ENCODE results near the gene RAB40B. TPM values are rescaled to one million over a fixed set of nuclear protein-coding genes. Genes with fewer than 3 reads are reported as not detected.

The RAB40B gene
- total and polyA plus RNA-seq, 5 experiments from 2014 or later: 1.4 to 6.1 (median 2.7) TPM

GRCh38 chr17:82627405-82627804 lies 71.1 kb downstream of the RAB40B start:
- ATAC-seq: no peak
- Mint-ChIP-seq H3K4me1 (peaks cover 0 to 16% (median 11%) of the 10 kb centered on the region in 4 donors), H3K9me3 (no peaks in the 10 kb centered on the region), H3K36me3 (peaks cover 0 to 82% (median 5%) of the 10 kb centered on the region in 3 donors), H3K27me3 (no peaks in the 10 kb centered on the region), H3K27ac (no peak overlapping the region), H3K4me3 (no peak overlapping the region)
- DNase-seq: no peak
- POLR2A ChIA-PET: no interaction called here

GRCh38 chr17:82623707-82624106 lies 74.8 kb downstream of the RAB40B start:
- peaks cover 0 to 96% (median 12%) of the 10 kb centered on the region in 3 donors for H3K36me3 Mint-ChIP-seq
- no peaks in the 10 kb centered on the region for H3K27me3 Mint-ChIP-seq
- peak overlapping the region in 2 of 10 donors; percentile 25 to 38 for H3K27ac Mint-ChIP-seq
- no peak for DNase-seq
- H3K9me3 Mint-ChIP-seq: no peaks in the 10 kb centered on the region
- peaks cover 0 to 8% (median 6%) of the 10 kb centered on the region in 4 donors for H3K4me1 Mint-ChIP-seq
- no peak overlapping the region for H3K4me3 Mint-ChIP-seq
- no peak for ATAC-seq
- POLR2A ChIA-PET: interaction anchor here (0.7 kb wide), 1 partner anchor 32 kb away, joined by 3 read pairs; no protein-coding TSS in a partner anchor

- H3K4me1 Mint-ChIP-seq: peaks cover 0 to 5% (median 2%) of the 10 kb centered on the region in 4 donors
- H3K27me3 Mint-ChIP-seq: no peaks in the 10 kb centered on the region
- no peak overlapping the region for H3K4me3 Mint-ChIP-seq
- no peaks in the 10 kb centered on the region for H3K9me3 Mint-ChIP-seq
- peaks cover 0 to 97% (median 24%) of the 10 kb centered on the region in 3 donors for H3K36me3 Mint-ChIP-seq
- DNase-seq (no peak), ATAC-seq (no peak)
- H3K27ac Mint-ChIP-seq: peak overlapping the region in 1 of 10 donors; percentile 38
- POLR2A ChIA-PET: no interaction called here
Observed at GRCh38 chr17:82619641-82620040, 78.9 kb downstream of the RAB40B start.

- peaks cover 0 to 5% (median 2%) of the 10 kb centered on the region in 4 donors for H3K4me1 Mint-ChIP-seq
Observed at GRCh38 chr17:82619211-82619610, 79.3 kb downstream of the RAB40B start.

GRCh38 chr17:82616021-82616711 lies 82.3 kb downstream of the RAB40B start:
- no peak overlapping the region for H3K4me3 Mint-ChIP-seq
- ATAC-seq: no peak

More at GRCh38 chr17:82619211-82619610, 79.3 kb downstream of the RAB40B start:
- no peaks in the 10 kb centered on the region for H3K27me3 Mint-ChIP-seq
- DNase-seq: no peak
- POLR2A ChIA-PET: no interaction called here
- H3K9me3 Mint-ChIP-seq: no peaks in the 10 kb centered on the region
- peaks cover 0 to 96% (median 27%) of the 10 kb centered on the region in 3 donors for H3K36me3 Mint-ChIP-seq
- peak overlapping the region in 1 of 10 donors; percentile 65 for H3K27ac Mint-ChIP-seq
- ATAC-seq: no peak
- H3K4me3 Mint-ChIP-seq: no peak overlapping the region

GRCh38 chr17:82615084-82616020 lies 83.1 kb downstream of the RAB40B start:
- POLR2A ChIA-PET: interaction anchor here (0.5 kb wide), 1 partner anchor 26 kb away, joined by 5 read pairs; no protein-coding TSS in a partner anchor
- ATAC-seq (no peak), DNase-seq (no peak)
- Mint-ChIP-seq H3K27ac (peak overlapping the region in 1 of 10 donors; percentile 81), H3K9me3 (no peaks in the 10 kb centered on the region), H3K4me3 (no peak overlapping the region), H3K27me3 (no peaks in the 10 kb centered on the region), H3K36me3 (peaks cover 0 to 81% (median 24%) of the 10 kb centered on the region in 3 donors), H3K4me1 (peaks cover 0 to 4% (median 2%) of the 10 kb centered on the region in 4 donors)

More at GRCh38 chr17:82616021-82616711, 82.3 kb downstream of the RAB40B start:
- H3K36me3 Mint-ChIP-seq: peaks cover 0 to 86% (median 27%) of the 10 kb centered on the region in 3 donors
- H3K9me3 Mint-ChIP-seq: no peaks in the 10 kb centered on the region
- POLR2A ChIA-PET: interaction anchor here (0.5 kb wide), 1 partner anchor 25 kb away, joined by 5 read pairs; no protein-coding TSS in a partner anchor
- H3K27ac Mint-ChIP-seq: peak overlapping the region in 1 of 10 donors; percentile 1
- no peak for DNase-seq
- H3K4me1 Mint-ChIP-seq: peaks cover 0 to 4% (median 2%) of the 10 kb centered on the region in 4 donors
- no peaks in the 10 kb centered on the region for H3K27me3 Mint-ChIP-seq

- Mint-ChIP-seq H3K27ac (no peak overlapping the region), H3K4me1 (peaks cover 0 to 3% (median under 1%) of the 10 kb centered on the region in 4 donors), H3K27me3 (no peaks in the 10 kb centered on the region), H3K36me3 (peaks cover 0 to 81% (median 20%) of the 10 kb centered on the region in 3 donors), H3K4me3 (no peak overlapping the region), H3K9me3 (no peaks in the 10 kb centered on the region)
- ATAC-seq (no peak), DNase-seq (no peak)
- POLR2A ChIA-PET: no interaction called here
Observed at GRCh38 chr17:82614095-82614631, 84.3 kb downstream of the RAB40B start.

- Mint-ChIP-seq H3K27me3 (no peaks in the 10 kb centered on the region), H3K4me1 (peaks cover 0 to 4% (median 0%) of the 10 kb centered on the region in 4 donors), H3K9me3 (no peaks in the 10 kb centered on the region), H3K36me3 (peaks cover 0 to 79% (median 13%) of the 10 kb centered on the region in 3 donors), H3K4me3 (no peak overlapping the region), H3K27ac (peak overlapping the region in 1 of 10 donors; percentile 28)
- no peak for ATAC-seq
- DNase-seq: no peak
- POLR2A ChIA-PET: no interaction called here
Observed at GRCh38 chr17:82613283-82614094, 85.0 kb downstream of the RAB40B start.

- no peak overlapping the region for H3K4me3 Mint-ChIP-seq
- H3K27ac Mint-ChIP-seq: peak overlapping the region in 1 of 10 donors; percentile 43
- H3K4me1 Mint-ChIP-seq: peaks cover 0 to 4% (median 0%) of the 10 kb centered on the region in 4 donors
- no peaks in the 10 kb centered on the region for H3K9me3 Mint-ChIP-seq
- POLR2A ChIA-PET: interaction anchor here (0.7 kb wide), 1 partner anchor 581 kb away, joined by 4 read pairs; no protein-coding TSS in a partner anchor
- DNase-seq: no peak
- no peak for ATAC-seq
- peaks cover 0 to 71% (median 10%) of the 10 kb centered on the region in 3 donors for H3K36me3 Mint-ChIP-seq
- no peaks in the 10 kb centered on the region for H3K27me3 Mint-ChIP-seq
Observed at GRCh38 chr17:82611140-82612058, 87.1 kb downstream of the RAB40B start.

- H3K4me3 Mint-ChIP-seq: no peak overlapping the region
- POLR2A ChIA-PET: no interaction called here
Observed at GRCh38 chr17:82609655-82610054, 88.8 kb downstream of the RAB40B start.

GRCh38 chr17:82608816-82609215 lies 89.7 kb downstream of the RAB40B start:
- Mint-ChIP-seq H3K27ac (peak overlapping the region in 3 of 10 donors; percentile 9 to 75 (median 35)), H3K27me3 (no peaks in the 10 kb centered on the region), H3K36me3 (peaks cover 0 to 69% (median 8%) of the 10 kb centered on the region in 3 donors), H3K4me1 (peaks cover 2 to 18% (median 8%) of the 10 kb centered on the region in 4 donors), H3K4me3 (no peak overlapping the region), H3K9me3 (no peaks in the 10 kb centered on the region)
- DNase-seq (no peak), ATAC-seq (no peak)
- POLR2A ChIA-PET: interaction anchor here (0.7 kb wide), 1 partner anchor 116 kb away, joined by 5 read pairs; no protein-coding TSS in a partner anchor

More at GRCh38 chr17:82609655-82610054, 88.8 kb downstream of the RAB40B start:
- Mint-ChIP-seq H3K27me3 (no peaks in the 10 kb centered on the region), H3K9me3 (no peaks in the 10 kb centered on the region), H3K27ac (peak overlapping the region in 2 of 10 donors; percentile 63 to 75), H3K36me3 (peaks cover 0 to 66% (median 8%) of the 10 kb centered on the region in 3 donors), H3K4me1 (peaks cover 0 to 11% (median 1%) of the 10 kb centered on the region in 4 donors)
- ATAC-seq (no peak), DNase-seq (no peak)

All from naive thymus-derived CD8-positive, alpha-beta T cell (primary cell).